CD4-positive, alpha-beta T cell (primary cell): Measurements from ENCODE around the gene C4BPA. TPM values are rescaled to one million over a fixed set of nuclear protein-coding genes. Genes with fewer than 3 reads are reported as not detected.

ENCODE experiments used
- ATAC-seq: fragments of 200-7000 bp; cut with Tn5 transposase; one replicate; pipeline ENCODE4 v1.10.0; 2022; ENCODE audit warnings: mild to moderate bottlenecking; ENCODE audit not compliant: poor library complexity
- CTCF ChIA-PET: fragments of 350-600 bp; sonication (Branson Sonifier 250); formaldehyde crosslinking; loops from one replicate; lab custom pipeline; 2021; ENCODE audit warnings: antibody characterized with exemption, inconsistent platforms; lab: Charles Lee
- POLR2A ChIA-PET: fragments of 350-600 bp; sonication (Branson Sonifier 250); formaldehyde crosslinking; loops from one replicate; lab custom pipeline; 2021; ENCODE audit warnings: antibody characterized with exemption, inconsistent platforms; lab: Charles Lee
- DNase-seq, 14 experiments: peaks; one replicate each; pipeline ENCODE4 v3.0.0-alpha.2; 2013 to 2020; ENCODE audit warnings: mixed read lengths in 2 of 14
- H3K27ac ChIP-seq, 2 donors: one replicate each; pipeline versions ENCODE4 v1.5.1 to v1.7.0; 2013; ENCODE audit warnings: low read length in 2 of 2, low read depth in 1 of 2, mild to moderate bottlenecking in 1 of 2
- H3K27me3 ChIP-seq, 2 experiments: 1 replicate in 1 of 2; 2 replicates in 1 of 2; pipeline versions ENCODE4 v1.6.1 to v1.7.0; 2013; ENCODE audit warnings: low read length in 2 of 2, control low read depth in 1 of 2, mild to moderate bottlenecking in 1 of 2, moderate library complexity in 1 of 2; ENCODE audit not compliant: insufficient read depth in 2 of 2, control insufficient read depth in 1 of 2
- H3K36me3 ChIP-seq: one replicate; pipeline ENCODE4 v1.6.1; 2013; ENCODE audit warnings: low read length, control low read depth; ENCODE audit not compliant: insufficient read depth
- H3K4me1 ChIP-seq: one replicate; pipeline ENCODE4 v1.6.1; 2013; ENCODE audit warnings: low read length, control low read depth; ENCODE audit not compliant: insufficient read depth
- H3K4me3 ChIP-seq: one replicate; pipeline ENCODE4 v1.5.1; 2013; ENCODE audit warnings: mild to moderate bottlenecking, low read length, moderate library complexity
- H3K9me3 ChIP-seq, 2 experiments: 1 replicate in 1 of 2; 2 replicates in 1 of 2; pipeline versions ENCODE4 v1.6.1 to v1.7.0; 2013; ENCODE audit warnings: low read length in 2 of 2, mild to moderate bottlenecking in 2 of 2, control low read depth in 1 of 2, moderate library complexity in 1 of 2; ENCODE audit not compliant: control insufficient read depth in 1 of 2, insufficient read depth in 1 of 2
- H3K27ac Mint-ChIP-seq: one replicate; pipeline ENCODE4 v1.8.0; 2020; ENCODE audit warnings: mixed read lengths
- H3K27me3 Mint-ChIP-seq: one replicate; pipeline ENCODE4 v1.8.0; 2021; ENCODE audit warnings: mixed read lengths
- H3K36me3 Mint-ChIP-seq: one replicate; pipeline ENCODE4 v1.8.0; 2021; ENCODE audit warnings: low read depth, mixed read lengths
- H3K4me1 Mint-ChIP-seq: one replicate; pipeline ENCODE4 v1.8.0; 2021; ENCODE audit warnings: low read depth, mixed read lengths
- H3K4me3 Mint-ChIP-seq: one replicate; pipeline ENCODE4 v1.8.0; 2020; ENCODE audit warnings: mild to moderate bottlenecking, mixed read lengths
- H3K9me3 Mint-ChIP-seq: one replicate; pipeline ENCODE4 v1.8.0; 2020; ENCODE audit warnings: mixed read lengths
- CTCF ChIP-seq: fragments of 200-600 bp; IDR thresholded peaks from one replicate; pipeline ENCODE4 v1.8.0; 2022; ENCODE audit warnings: antibody characterized with exemption, mild to moderate bottlenecking
- intact Hi-C, 2 experiments: fragments of 100-400 bp; cut with DNase I in 1 of 2; cut with micrococcal nuclease in 1 of 2; formaldehyde crosslinking; loops; one replicate each; pipeline versions ENCODE4 v1.15.1 to v1.9.0; 2023 to 2025; cut with DNase I, micrococcal nuclease
- total RNA-seq, 174 experiments: library from RNA in 2 of 174; stranded (reverse) in 2 of 174; gene quantifications; one replicate each; pipeline ENCODE4 v1.2.3 and lab custom pipeline; 2021 to 2026

C4BPA gene
- total RNA-seq, 2 experiments from 2014 or later: not detected

- Histone ChIP-seq H3K4me3 (no peak overlapping the region), H3K4me1 (no peaks in the 10 kb centered on the region), H3K27ac (no peak overlapping the region), H3K9me3 (no peaks in the 10 kb centered on the region), H3K36me3 (no peaks in the 10 kb centered on the region), H3K27me3 (no peaks in the 10 kb centered on the region)
- H3K36me3 Mint-ChIP-seq: no peaks in the 10 kb centered on the region
- H3K4me3 Mint-ChIP-seq: no peak overlapping the region
- no peak for TF ChIP-seq CTCF
- H3K27me3 Mint-ChIP-seq: peaks cover 4% of the 10 kb centered on the region
- POLR2A ChIA-PET: no interaction called here
- ATAC-seq (no peak), DNase-seq (no peak)
- CTCF ChIA-PET: no interaction called here
- intact Hi-C loops: no loop called here
- no peaks in the 10 kb centered on the region for H3K4me1 Mint-ChIP-seq
- H3K9me3 Mint-ChIP-seq: no peaks in the 10 kb centered on the region
- no peak overlapping the region for H3K27ac Mint-ChIP-seq
These were observed 2.3 kb upstream of the C4BPA start for GRCh38 chr1:207101720-207102119.

GRCh38 chr1:207102146-207102545, 1.9 kb upstream of the C4BPA start:
- Histone ChIP-seq H3K9me3 (no peaks in the 10 kb centered on the region), H3K4me1 (no peaks in the 10 kb centered on the region), H3K27ac (no peak overlapping the region), H3K27me3 (no peaks in the 10 kb centered on the region), H3K4me3 (no peak overlapping the region), H3K36me3 (no peaks in the 10 kb centered on the region)
- POLR2A ChIA-PET: no interaction called here
- Mint-ChIP-seq H3K27ac (no peak overlapping the region), H3K4me3 (no peak overlapping the region), H3K9me3 (no peaks in the 10 kb centered on the region), H3K36me3 (no peaks in the 10 kb centered on the region), H3K4me1 (no peaks in the 10 kb centered on the region), H3K27me3 (peaks cover 8% of the 10 kb centered on the region)
- no peak for DNase-seq
- no peak for TF ChIP-seq CTCF
- no peak for ATAC-seq
- CTCF ChIA-PET: no interaction called here
- intact Hi-C loops: no loop called here

- no peak for ATAC-seq
- Mint-ChIP-seq H3K27ac (no peak overlapping the region), H3K4me1 (no peaks in the 10 kb centered on the region), H3K27me3 (peaks cover 10% of the 10 kb centered on the region), H3K4me3 (no peak overlapping the region), H3K36me3 (no peaks in the 10 kb centered on the region), H3K9me3 (no peaks in the 10 kb centered on the region)
- no peak for TF ChIP-seq CTCF
- ChIA-PET POLR2A (no interaction called here), CTCF (no interaction called here)
- Histone ChIP-seq H3K27ac (no peak overlapping the region), H3K27me3 (no peaks in the 10 kb centered on the region), H3K9me3 (no peaks in the 10 kb centered on the region), H3K4me1 (no peaks in the 10 kb centered on the region), H3K4me3 (no peak overlapping the region), H3K36me3 (no peaks in the 10 kb centered on the region)
- intact Hi-C loops: no loop called here
- DNase-seq: no peak
These were observed 1.4 kb upstream of the C4BPA start for GRCh38 chr1:207102659-207103058.
